NCI-H128 (cell line): ENCODE measurements around the gene NTMT2.
"Not testable (repeated sequence)": the region's sequence is repeated elsewhere in the genome, so short reads cannot be mapped to it uniquely, and the experiment has no call there.

Experiments used
- DNase-seq: peaks from one replicate; lab custom pipeline; 2025; ENCODE audit not compliant: unreplicated experiment; lab: John Stamatoyannopoulos, UW

NTMT2 gene

DNA sequence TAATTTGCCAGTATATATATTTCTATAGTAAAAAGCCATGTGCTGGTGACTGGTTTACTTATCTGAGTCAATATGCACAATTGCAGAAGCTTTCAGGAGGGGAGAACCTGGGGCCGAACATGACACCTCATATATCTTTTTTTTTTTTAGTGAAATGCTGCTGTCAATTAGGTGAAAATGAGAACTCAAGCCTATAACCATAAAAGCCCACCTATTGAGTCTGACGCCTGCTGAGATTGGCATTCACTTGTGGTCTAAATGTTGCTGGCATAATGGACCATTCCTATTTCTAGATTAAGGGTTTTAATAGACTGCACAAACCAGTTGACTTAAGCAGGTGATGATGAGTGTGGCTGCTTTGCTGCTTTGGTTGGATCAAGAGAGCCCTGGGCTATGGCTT is 10.8 kb downstream of the NTMT2 start:
- peak; percentile 77 for DNase-seq

DNA sequence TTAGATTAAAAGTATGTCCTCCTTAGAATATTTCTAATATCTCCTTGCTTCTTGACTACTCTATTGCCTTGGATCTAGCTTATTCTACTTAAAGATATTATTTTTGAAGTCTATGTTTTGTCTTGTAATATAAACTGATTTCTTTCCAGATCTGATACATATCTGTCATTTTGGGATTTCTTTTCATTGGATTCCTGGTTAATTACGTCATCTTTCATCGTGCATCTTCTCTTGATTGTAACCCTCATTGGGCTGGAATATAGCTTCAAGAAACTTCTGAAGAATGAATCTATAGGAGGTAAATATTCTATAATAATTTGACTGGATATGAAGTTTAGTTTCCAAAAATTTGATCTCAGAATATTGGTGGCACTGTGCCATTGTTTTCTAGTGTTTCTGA is 12.1 kb downstream of the NTMT2 start:
- DNase-seq: no peak

DNA sequence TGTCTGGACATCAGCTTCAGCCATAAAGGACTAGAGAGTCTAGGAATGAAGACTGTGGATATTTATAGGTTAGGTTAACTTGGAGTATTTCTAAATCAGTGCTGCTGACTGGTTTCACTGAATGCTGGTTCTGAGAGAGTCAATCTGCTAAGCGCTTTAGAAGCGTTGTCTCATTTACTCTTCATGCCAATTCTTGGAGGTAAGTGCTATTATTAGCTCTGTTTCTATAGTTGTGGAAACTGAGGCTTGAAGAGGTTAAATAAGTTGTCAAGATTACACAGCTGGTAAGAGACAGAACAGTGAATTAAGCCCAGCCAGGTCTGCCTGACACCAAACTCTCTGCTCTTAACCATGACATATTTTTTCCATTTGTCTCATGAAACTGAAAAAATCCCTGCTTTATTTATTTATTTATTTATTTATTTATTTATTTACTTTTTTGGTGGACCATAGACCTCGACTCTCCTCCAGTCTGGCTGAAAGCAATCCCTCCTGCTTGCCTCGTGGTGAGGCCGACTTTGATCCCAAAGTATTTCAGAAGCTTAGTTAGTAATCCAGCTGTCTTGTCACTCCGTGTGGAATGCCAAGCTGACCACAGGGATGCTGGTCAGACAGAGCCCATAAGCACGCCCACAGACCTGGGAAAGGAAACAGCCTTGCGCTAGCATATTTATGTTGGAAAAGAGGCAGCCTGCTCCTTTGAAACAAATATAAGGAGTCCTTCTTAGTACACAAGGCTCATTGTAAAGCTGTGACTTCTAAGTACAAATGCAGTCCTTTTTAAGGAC is 16.9 kb downstream of the NTMT2 start:
- no peak for DNase-seq

DNA sequence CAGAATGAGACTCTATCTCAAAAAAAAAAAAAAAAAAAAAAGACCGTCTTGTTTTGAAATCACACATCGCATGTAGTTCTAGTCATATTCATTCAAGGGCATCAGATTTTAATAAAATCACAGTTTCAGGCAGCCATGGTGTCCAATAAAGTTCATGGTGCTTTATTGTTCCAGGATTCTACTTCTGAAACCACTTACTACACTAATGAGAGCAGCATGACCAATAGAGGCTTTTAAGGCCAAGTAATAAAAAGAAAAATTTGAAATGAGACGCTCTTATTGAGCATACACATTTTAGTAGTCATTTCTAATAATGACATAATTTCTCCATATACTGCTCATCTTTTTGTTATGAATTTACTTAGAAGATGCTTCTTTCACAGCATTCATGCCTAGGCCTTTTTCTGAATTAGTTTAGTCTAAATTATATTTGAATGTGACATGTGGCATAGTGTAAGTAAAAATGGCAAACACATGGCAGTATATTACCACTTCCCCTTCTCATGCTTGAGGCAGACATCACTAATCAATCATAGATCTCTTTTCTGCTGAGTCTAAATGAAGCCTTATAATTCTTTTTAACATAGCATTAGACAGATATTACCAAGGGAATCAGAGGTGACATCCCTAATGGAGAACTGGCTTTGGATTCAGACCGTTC is 18.5 kb downstream of the NTMT2 start:
- DNase-seq: no peak

DNA sequence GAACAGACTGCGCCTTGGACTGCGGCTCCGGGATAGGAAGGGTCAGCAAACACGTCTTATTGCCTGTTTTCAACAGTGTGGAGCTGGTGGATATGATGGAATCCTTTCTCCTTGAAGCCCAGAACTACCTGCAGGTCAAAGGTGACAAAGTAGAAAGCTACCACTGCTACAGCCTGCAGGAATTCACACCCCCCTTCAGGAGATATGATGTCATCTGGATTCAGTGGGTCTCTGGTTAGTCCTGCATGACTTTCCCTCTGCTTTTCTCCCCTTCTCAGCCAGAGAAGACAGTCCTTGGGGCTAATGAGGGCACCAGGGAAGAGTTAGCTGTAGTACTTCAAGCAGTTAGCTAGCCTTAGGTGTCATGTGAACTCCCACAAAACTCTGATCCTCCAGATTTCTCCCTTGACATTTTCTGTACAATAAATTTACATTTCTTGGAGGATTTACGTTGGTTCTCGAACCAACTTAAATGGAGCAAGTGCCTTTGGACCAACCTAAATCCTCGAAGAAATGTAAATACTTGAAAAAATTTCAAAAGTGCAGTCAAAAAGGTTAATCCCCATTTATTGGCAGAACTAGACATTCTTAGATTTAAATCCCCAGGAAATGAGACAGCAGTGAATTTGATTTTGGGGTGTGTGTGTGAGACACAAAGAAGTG is 20.9 kb downstream of the NTMT2 start:
- DNase-seq: no peak

DNA sequence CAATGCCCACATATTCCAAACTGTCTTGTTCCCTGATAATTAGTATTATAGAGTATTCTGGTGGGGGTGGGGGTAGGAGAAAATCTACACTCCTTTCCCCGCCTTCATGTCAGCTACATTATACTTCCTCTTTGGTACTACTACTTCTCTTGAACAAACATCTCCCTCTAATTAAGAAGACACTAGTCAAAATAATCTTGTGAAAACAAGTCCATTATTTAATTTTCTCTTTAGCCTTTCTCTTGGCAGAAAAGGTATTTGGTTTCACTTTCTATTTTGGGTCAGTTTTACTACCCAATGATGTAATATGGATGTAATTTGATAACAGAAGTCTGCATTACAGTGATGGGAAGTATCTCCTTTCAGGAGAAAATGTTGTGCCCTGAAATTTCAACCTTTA is 22.5 kb downstream of the NTMT2 start:
- DNase-seq: no peak

DNA sequence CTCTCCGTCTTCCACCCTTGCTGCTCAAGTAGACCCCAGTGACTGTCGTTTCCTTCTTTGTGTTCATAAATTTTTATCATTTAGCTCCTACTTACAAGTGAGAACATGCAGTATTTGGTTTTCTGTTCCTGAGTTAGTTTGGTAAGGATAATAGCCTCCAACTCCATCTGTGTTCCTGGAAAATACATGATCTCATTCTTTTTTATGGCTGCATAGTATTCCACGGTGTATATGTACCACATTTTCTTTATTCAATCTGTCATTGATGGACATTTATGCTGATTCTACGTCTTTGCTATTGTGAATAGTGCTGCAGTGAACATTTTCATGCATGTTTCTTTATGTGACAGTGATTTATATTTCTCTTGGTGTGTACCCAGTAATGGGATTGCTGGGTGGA is 24.8 kb downstream of the NTMT2 start:
- not testable (repeated sequence) for DNase-seq

DNA sequence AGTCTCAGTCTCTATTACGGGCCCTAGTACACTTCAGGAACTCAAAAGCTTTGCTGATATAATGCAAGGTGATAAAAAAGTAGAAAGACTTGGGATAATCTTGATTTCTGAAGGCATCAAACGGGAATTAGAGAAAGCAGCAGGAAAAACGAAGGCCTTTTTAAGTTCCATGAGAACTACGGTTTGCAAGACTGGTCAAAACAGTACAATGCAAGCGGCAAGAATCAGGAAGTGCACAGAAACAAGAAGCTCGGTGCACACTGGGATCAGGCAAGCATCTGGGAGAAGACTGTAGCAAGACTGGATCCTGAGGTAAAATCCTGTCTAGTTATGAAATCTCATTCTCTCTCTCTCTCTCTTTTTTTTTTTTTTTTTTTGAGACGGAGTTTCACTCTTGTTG is 28.6 kb downstream of the NTMT2 start:
- no peak for DNase-seq

DNA sequence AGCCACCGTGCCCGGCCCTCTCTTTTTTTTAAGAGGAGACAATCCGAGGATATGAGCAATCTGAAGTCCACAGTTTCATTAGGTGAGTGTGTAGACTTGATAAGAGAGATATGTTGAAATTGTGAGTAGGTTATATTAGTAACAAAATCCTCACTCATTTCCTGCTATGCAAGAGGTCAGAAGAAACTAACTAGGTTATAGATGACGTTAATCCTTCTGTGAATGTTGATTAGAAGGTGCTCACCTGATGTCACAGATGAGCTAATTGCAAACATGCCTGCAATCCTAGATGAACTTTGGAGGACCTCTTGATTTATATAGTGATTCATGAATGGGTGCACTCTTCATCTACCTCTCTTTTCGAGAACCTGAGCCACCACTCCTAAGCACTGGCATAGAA is 29.3 kb downstream of the NTMT2 start:
- DNase-seq: no peak

DNA sequence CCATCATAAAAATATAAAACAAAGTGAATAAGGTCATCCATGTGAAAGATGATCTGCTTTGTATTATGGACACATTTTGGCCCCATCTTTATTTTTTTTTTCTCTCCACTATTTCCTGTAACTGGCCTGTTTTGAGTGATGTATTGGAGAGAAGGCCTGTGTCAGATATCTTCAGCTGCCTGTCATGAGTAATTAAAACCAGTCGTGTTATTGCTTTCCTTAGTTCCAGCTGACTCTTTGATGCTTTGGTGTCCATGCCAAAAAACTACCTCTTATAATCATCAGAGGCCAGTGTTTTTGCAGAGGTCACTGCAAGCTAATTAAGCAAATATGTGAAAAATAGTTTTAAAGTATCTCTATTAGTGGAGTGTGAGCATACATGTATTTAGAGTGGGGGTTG is 29.7 kb downstream of the NTMT2 start:
- no peak for DNase-seq

DNA sequence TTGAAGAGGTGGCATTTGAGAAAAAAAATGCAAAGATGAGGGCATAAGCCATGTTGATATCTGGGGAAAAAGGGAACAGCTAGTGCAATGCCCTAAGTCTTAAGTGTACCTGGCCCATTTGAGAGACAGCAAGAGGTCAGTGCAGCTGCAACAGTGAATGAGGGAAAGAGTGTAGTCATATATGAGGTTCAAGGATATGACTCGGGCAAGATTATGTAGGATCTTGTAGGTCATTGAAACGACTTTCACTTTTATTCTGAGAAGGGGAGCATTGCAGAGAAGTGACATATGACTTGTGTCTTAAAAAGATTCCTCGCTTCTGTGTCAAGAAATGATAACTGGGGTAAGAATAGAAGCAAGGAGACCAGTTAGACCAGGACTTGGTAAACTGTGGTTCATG is 31.0 kb downstream of the NTMT2 start:
- DNase-seq: no peak

DNA sequence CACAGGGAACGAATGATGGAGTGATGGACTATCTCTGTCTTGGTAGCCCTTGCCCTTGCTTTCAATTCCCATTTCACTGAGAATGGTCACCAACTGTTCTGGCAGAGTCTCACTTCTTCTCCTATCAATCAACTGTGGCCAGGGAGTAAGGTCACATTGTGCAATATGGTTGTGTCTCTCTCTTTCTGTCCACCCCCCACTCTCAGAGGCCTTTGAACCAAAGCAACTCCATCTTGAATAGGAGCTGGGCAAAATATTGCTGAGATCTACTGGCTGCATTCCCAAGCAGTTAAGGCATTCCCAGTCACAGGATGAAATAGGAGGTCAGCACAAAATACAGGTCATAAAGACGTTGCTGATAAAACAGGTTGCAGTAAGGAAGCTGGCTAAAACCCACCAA is 36.7 kb downstream of the NTMT2 start:
- no peak for DNase-seq

DNA sequence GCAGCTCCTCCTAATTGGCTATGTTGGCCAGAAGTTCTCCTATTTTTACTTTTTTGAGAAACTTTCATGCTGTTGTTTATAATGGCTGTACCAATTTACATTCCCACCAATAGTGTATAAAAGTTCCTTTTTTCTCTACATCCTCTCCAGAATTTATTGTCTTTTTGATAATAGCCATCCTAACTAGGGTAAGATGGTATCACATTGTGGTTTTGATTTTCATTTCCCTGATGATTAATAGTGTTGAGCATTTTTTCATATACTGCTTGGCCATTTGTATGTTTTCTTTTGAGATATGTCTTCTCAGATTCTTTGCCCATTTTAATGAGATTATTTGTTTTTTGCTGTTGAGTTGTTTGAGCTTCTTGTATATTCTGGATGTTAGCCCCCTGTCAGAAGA is 46.8 kb downstream of the NTMT2 start:
- no peak for DNase-seq

DNA sequence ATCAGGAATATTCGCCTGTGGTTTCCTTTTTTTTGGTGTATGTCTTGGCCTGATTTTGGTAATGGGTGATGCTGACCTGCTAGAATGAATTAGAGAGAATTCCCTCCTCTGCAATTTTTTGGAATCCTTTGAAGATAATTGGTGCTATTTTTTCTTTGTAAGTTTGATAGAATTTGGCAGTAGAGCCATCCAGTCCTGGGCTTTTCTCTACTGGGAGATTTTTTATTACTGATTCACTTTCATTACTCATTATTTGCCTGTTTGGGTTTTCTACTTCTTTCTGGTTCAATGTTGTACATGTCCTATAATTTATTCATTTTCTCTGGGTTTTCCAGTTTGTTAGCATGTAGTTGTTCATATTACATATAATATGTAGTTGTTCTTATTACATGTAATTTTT is 48.7 kb downstream of the NTMT2 start:
- no peak for DNase-seq

DNA sequence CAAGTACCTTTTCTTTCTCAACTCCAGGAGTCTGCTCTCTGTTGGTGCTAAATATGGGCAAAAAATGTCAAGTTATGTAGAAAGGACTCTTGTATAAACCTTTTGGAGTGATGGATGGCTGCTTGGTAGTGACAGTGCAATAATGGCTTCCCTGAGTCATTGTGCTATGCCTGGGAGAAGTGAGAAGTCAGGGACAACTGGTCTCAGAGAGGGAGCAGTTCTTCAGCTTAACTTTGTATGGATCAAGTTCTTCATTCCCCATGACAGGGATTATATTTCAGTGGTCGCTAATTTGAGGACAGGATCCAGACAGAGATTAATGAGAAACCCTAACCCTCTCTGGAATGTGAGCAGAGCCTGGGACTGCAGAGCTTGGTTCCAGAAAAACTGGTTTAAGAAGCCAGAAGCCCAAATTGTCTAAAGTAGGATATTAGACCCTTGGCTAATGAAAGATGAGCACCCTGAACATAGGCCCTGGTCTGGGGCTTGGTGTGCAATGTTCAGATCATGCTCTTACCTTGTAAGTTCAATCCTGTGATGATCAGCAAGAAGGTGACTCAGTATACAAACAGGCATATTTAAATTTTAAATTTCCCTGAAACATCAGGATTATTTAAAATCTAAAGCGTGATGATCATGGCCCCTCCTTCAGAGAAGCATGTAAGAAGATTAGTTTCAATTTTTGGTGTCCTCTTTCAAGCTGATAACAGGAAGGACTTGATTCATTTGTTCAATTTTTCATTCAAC is 50.9 kb downstream of the NTMT2 start:
- no peak for DNase-seq

DNA sequence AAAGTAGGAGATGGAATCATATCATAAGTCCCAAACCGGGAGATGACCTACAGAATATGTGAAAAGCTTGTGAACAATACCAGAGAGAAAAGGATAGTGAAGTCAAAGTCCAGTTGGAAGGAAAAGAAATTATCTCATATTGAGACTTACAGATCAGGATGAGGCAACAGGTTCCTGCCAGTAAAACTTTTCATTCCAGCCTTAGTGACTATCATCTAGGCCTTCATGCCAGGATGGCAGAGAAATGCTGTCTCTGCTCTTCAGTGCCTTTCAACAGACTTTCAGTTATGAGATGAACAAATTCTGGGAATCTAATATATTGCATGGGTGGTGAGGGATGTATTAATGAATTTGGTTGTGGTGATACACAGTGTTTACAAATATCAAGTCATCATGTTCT is 52.3 kb downstream of the NTMT2 start:
- DNase-seq: no peak

DNA sequence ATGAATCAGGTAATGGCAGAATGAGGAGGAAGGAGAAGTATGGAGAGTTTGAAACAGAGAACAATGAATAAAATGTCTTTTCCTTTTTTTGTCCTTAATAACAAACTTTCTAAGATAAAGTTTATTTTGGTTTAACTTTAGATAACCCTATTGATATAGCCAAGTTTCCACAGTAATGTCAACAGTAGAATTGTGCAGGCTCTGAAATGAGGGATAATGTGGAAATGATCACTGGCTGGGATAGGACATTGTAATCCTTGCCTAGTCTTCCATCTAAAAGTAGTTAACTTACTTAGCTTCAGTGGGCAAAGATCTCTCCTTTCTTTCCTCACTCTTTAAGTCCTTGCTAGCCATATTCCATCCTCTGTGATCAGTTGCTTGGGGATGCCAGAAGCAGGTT is 52.8 kb downstream of the NTMT2 start:
- no peak for DNase-seq

DNA sequence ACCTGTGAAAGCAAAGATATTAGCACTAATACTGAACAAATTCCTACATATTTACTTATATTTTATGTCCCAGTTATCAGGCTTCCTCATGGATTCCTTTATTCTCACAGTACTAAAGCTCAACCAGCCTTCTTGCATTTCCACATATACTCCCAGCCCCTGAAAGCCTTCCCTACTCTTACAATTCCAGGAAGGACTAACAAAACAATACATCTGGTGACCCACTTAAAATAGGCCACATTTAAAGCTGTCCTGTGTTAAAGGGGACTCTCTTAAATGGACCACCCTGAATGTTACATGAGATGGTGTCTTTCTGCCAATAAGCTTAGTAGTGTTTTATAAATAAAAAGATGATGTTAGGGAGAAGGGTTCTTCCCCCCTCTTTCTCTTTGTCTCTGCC is 54.4 kb downstream of the NTMT2 start:
- DNase-seq: no peak

DNA sequence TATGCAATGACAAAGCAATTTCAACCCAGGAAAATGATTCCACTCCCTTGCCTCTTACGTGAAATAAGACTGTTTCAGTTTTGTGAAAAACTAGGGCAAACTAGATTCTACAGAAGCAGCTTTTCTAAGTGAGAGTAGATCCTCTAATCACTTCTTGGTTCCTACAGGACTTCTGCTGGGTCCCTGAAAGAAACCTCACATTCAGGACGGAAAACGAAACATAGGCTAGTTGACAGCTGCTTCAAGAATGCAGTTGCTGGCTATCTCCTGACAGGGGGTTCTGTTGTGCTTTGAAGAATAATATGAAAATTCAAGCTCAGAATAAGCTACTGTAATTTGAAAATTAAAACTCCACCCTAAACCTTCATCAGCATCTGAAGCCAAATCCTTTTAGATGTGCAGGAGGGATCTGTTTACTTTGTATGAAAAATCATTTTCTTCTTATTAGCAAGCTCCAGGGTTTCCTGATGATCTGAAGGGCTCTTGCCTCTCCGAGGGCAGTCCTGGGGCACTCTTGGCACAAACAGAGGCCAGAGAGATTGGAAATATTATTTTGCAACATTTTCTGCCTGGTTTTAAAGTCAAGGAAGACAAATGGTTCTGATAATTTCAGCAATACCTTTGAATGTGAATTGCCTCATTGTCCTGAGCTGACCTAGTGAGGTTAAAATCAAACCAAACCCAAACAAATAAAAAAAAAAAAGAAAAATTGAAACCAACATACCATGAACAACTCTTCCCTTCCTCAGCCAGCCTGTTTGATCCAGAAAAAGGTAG is 55.0 kb downstream of the NTMT2 start:
- no peak for DNase-seq

DNA sequence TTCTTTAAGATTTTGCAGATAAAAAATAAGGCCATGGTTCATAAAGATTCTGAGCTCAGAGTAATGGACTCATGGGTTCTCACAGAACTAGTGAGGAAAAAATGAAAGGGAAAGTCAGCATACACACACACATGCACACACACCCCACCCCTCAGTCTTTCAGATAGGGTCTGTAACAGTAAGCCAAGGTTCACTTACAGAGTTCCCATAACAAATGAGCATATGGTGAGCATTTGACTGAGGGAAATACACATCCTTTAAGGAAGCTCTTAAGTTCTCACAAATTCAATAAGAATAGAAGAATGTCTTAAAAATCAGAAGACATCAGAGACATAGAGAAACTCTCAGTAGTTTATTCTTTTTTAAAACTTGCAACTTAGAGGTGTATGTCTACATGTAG is 57.9 kb downstream of the NTMT2 start:
- DNase-seq: no peak

DNA sequence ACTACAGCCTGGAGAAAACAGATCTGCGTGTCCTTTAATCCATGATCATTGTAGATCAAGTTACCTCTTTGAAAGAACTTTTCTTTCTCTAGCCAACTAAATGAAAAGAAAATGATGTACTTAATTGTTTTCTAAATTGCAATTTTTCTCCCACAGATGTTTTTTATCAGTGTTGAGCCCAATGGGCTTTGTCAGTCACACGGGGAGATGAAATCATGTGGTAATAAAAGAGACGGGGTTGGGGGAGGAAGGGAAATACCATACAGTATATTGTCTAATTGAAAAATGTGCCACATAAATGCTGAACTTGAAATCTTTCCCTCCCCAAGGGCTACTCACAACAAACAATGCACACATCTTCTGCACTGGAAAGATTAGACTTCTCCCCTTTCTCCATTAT is 58.4 kb downstream of the NTMT2 start:
- no peak for DNase-seq
